K562 (cell line): ENCODE data around the gene OSBPL3. TPM values are rescaled to one million over a fixed set of nuclear protein-coding genes. Genes with fewer than 3 reads are reported as not detected.
A peak's percentile ranks its signal among the peaks of the same experiment; 100 is the strongest.

Experiments used
- ARID4B ChIP-seq: sonication (generic); formaldehyde crosslinking; IDR thresholded peaks from 2 replicates; pipeline ENCODE4 v1.8.0; 2022; ENCODE audit warnings: mild to moderate bottlenecking, missing genetic modification reagents
- DMBX1 ChIP-seq: fragments of 250-450 bp; sonication (Bioruptor Pico); IDR thresholded peaks from 2 replicates; pipeline ENCODE4 v1.8.0; 2022; ENCODE audit warnings: inconsistent platforms, mild to moderate bottlenecking, moderate library complexity, borderline replicate concordance
- ETS1 ChIP-seq: conservative IDR thresholded peaks from 2 replicates; pipeline ENCODE4 v1.6.1; 2011; ENCODE audit warnings: low read depth, mild to moderate bottlenecking, low read length; ENCODE audit not compliant: control insufficient read depth
- ETV5 ChIP-seq: sonication (generic); formaldehyde crosslinking; IDR thresholded peaks from 2 replicates; pipeline ENCODE4 v1.4.0; 2020; ENCODE audit warnings: low read depth, mild to moderate bottlenecking, missing genetic modification reagents
- GTF2B ChIP-seq: IDR thresholded peaks from 2 replicates; pipeline ENCODE4 v1.6.1; 2011; ENCODE audit not compliant: insufficient read length; ENCODE audit errors: extremely low read depth
- HMGN3 ChIP-seq: IDR thresholded peaks from 2 replicates; pipeline ENCODE4 v1.6.1; 2011; ENCODE audit warnings: borderline replicate concordance, low read depth, mild to moderate bottlenecking, mixed read lengths, low read length; ENCODE audit not compliant: insufficient read length; ENCODE audit errors: extremely low read depth
- JUNB ChIP-seq: fragments of 450-650 bp; formaldehyde crosslinking; conservative IDR thresholded peaks from 2 replicates; pipeline ENCODE4 v1.4.0; 2020; ENCODE audit warnings: mild to moderate bottlenecking
- KDM5B ChIP-seq: fragments of 200-600 bp; sonication (generic); IDR thresholded peaks from 2 replicates; pipeline ENCODE4 v1.6.1; 2012; ENCODE audit warnings: low read depth, mild to moderate bottlenecking, moderate library complexity, low read length, control low read depth, inconsistent platforms; ENCODE audit not compliant: insufficient replicate concordance
- LEF1 ChIP-seq: fragments of 450-650 bp; IDR thresholded peaks from 2 replicates; pipeline ENCODE4 v1.6.1; 2016; ENCODE audit warnings: mild to moderate bottlenecking
- MEIS2 ChIP-seq: fragments of 450-650 bp; IDR thresholded peaks from 2 replicates; pipeline ENCODE4 v1.6.1; 2014; ENCODE audit warnings: mild to moderate bottlenecking; ENCODE audit not compliant: partially characterized antibody
- NFATC3 ChIP-seq: fragments of 450-650 bp; IDR thresholded peaks from 2 replicates; pipeline ENCODE4 v1.6.1; 2017; ENCODE audit warnings: mild to moderate bottlenecking
- NFIC ChIP-seq: fragments of 450-650 bp; IDR thresholded peaks from 2 replicates; pipeline ENCODE4 v1.6.1; 2017; ENCODE audit warnings: mild to moderate bottlenecking, inconsistent platforms
- POLR2A ChIP-seq: fragments of 450-650 bp; conservative IDR thresholded peaks from 2 replicates; pipeline ENCODE4 v1.6.1; 2016
- POLR3G ChIP-seq: IDR thresholded peaks from 2 replicates; pipeline ENCODE4 v1.6.1; 2011; ENCODE audit not compliant: insufficient read length, insufficient replicate concordance; ENCODE audit errors: extremely low read depth
- PRPF4 ChIP-seq: fragments of 200-400 bp; formaldehyde crosslinking; IDR thresholded peaks from one replicate; pipeline ENCODE4 v1.6.1; 2017; ENCODE audit warnings: low read length, low read depth, mild to moderate bottlenecking; ENCODE audit not compliant: insufficient read depth, poor library complexity, severe bottlenecking
- PYGO2 ChIP-seq: fragments of 450-650 bp; IDR thresholded peaks from 2 replicates; pipeline ENCODE4 v1.6.1; 2016; ENCODE audit warnings: mild to moderate bottlenecking, missing genetic modification characterization, moderate library complexity, missing compliant biosample characterization
- RBM17 ChIP-seq: fragments of 200-400 bp; formaldehyde crosslinking; IDR thresholded peaks from 2 replicates; pipeline ENCODE4 v1.6.1; 2017; ENCODE audit warnings: low read depth, mild to moderate bottlenecking, low read length, borderline replicate concordance
- RFX7 ChIP-seq: fragments of 250-450 bp; sonication (Bioruptor Pico); IDR thresholded peaks from 2 replicates; pipeline ENCODE4 v1.5.1; 2021; ENCODE audit warnings: mild to moderate bottlenecking
- TFAP4 ChIP-seq: sonication (generic); formaldehyde crosslinking; IDR thresholded peaks from 2 replicates; pipeline ENCODE4 v1.8.0; 2022; ENCODE audit warnings: missing genetic modification reagents, mild to moderate bottlenecking, moderate library complexity, borderline replicate concordance
- USF1 ChIP-seq: sonication (generic); formaldehyde crosslinking; IDR thresholded peaks from 2 replicates; pipeline ENCODE4 v1.9.0; 2022; ENCODE audit warnings: mild to moderate bottlenecking, missing genetic modification reagents
- ZBED1 ChIP-seq: IDR thresholded peaks from 2 replicates; pipeline ENCODE4 v1.6.1; 2014
- ZSCAN32 ChIP-seq: fragments of 450-650 bp; formaldehyde crosslinking; IDR thresholded peaks from 2 replicates; pipeline ENCODE4 v1.4.0; 2020; ENCODE audit warnings: mild to moderate bottlenecking, moderate library complexity
- polyA plus RNA-seq, 8 experiments: library from polyadenylated mRNA; depleted of rRNA in 4 of 8; stranded (reverse) in 5 of 8; unstranded in 3 of 8; fragments of >200 nt; fragmentation: Nextera tagmentation in 2 of 8; fragmentation: Illumina TruSeq in 1 of 8; extraction: Ambion mirVana in 2 of 8; extraction: Trizol in 1 of 8; gene quantifications; 2 replicates each; pipeline versions ENCODE4 v1.2.1 to v1.2.3, GENCODE V29; 2011 to 2014; ENCODE audit warnings: inconsistent platforms in 1 of 8, missing spikeins in 1 of 8
- total RNA-seq, 7 experiments: library from RNA; depleted of rRNA in 6 of 7; stranded (reverse); fragments of >200 nt in 6 of 7; fragmentation: Illumina TruSeq in 2 of 7; extraction: Trizol in 2 of 7; gene quantifications; 2 replicates each; pipeline versions ENCODE4 v1.2.1 to v1.2.3, GENCODE V29; 2011 to 2021; ENCODE audit warnings: low replicate concordance in 1 of 7

Gene OSBPL3
- total and polyA plus RNA-seq, 9 of the 15 experiments (the other 6 are each of a cell fraction or from before 2014, with no cell fraction given): 4.8 to 37.2 (median 26.5) TPM

GRCh38 chr7:24979470-24979862, 512 bp downstream of the OSBPL3 start (continued):
- TF ChIP-seq USF1 (no peak), ETV5 (no peak), RBM17 (no peak), HMGN3 (peak; percentile 51), KDM5B (peak; percentile 22), POLR2A (peak; percentile 46; the same call in 1 of the 2 replicates), LEF1 (no peak), ZSCAN32 (CRISPR knock-in tag) (no peak), TFAP4 (peak; percentile 10; the same call in 1 of the 2 replicates), NFIC (no peak), NFATC3 (no peak), RFX7 (no peak), JUNB (CRISPR knock-in tag) (no peak), ARID4B (CRISPR knock-in tag) (no peak), PYGO2 (tag) (no peak), ETS1 (peak; percentile 52; the same call in 1 of the 2 replicates), PRPF4 (peak; percentile 64), DMBX1 (CRISPR knock-in tag) (no peak), GTF2B (no peak), POLR3G (no peak), MEIS2 (peak; percentile 10), ZBED1 (peak; percentile 74; the same call in 1 of the 2 replicates)
